IMR-90 (cell line): Measurements from ENCODE around the gene BCL7A. TPM values are rescaled to one million over a fixed set of nuclear protein-coding genes. Genes with fewer than 3 reads are reported as not detected.

Experiments
- ATAC-seq: fragments of 200-7000 bp; cut with Tn5 transposase; 2 replicates; pipeline ENCODE4 v1.9.1; 2020; ENCODE audit warnings: low read depth, mild to moderate bottlenecking, moderate library complexity
- BruUV-seq: library from RNA; stranded (reverse); fragments of 400-500 nt; replicated peaks from 2 replicates; lab custom pipeline; 2021; lab: Mats Ljungman, UMichigan
- CTCF ChIA-PET: fragments of 300-600 bp; formaldehyde crosslinking; extraction: SDS; loops from one replicate; lab custom pipeline; 2021; ENCODE audit warnings: antibody characterized with exemption; lab: Yijun Ruan, JAX
- POLR2A ChIA-PET: fragments of 300-600 bp; sonication (Branson Sonifier 250); formaldehyde crosslinking; loops from one replicate; lab custom pipeline; 2022; ENCODE audit warnings: antibody characterized with exemption; ENCODE audit not compliant: unreplicated experiment; lab: Charles Lee
- DNase-seq: peaks from one replicate; pipeline ENCODE4 v3.0.0; 2013
- H2AFZ ChIP-seq: replicated peaks from 2 replicates; pipeline ENCODE3; 2013; ENCODE audit warnings: low read length, mild to moderate bottlenecking; ENCODE audit not compliant: poor library complexity
- H2AK5ac ChIP-seq: 2 replicates; pipeline ENCODE4 v1.6.1; 2013; ENCODE audit warnings: low read depth, low read length, inconsistent platforms
- H2AK9ac ChIP-seq: replicated peaks from 2 replicates; pipeline ENCODE3; 2013; ENCODE audit warnings: mild to moderate bottlenecking, low read depth, low read length, moderate library complexity; ENCODE audit not compliant: poor library complexity
- H2BK120ac ChIP-seq: 2 replicates; pipeline ENCODE4 v1.6.1; 2013; ENCODE audit warnings: low read depth, low read length, inconsistent platforms
- H2BK15ac ChIP-seq: 3 replicates; pipeline ENCODE4 v1.6.1; 2013; ENCODE audit warnings: low read depth, low read length, inconsistent platforms
- H2BK20ac ChIP-seq: 2 replicates; pipeline ENCODE4 v1.6.1; 2013; ENCODE audit warnings: low read depth, mild to moderate bottlenecking, inconsistent platforms, low read length, moderate library complexity
- H2BK5ac ChIP-seq: 2 replicates; pipeline ENCODE4 v1.6.1; 2013; ENCODE audit warnings: mild to moderate bottlenecking, low read depth, low read length, inconsistent platforms; ENCODE audit not compliant: poor library complexity, severe bottlenecking
- H3K14ac ChIP-seq: replicated peaks from 2 replicates; pipeline ENCODE4 v1.6.1; 2013; ENCODE audit warnings: low read depth, low read length, inconsistent platforms
- H3K18ac ChIP-seq: 2 replicates; pipeline ENCODE4 v1.6.1; 2013; ENCODE audit warnings: low read depth, low read length, control low read depth
- H3K23ac ChIP-seq: 2 replicates; pipeline ENCODE4 v1.6.1; 2013; ENCODE audit warnings: low read depth, low read length, inconsistent platforms
- H3K27ac ChIP-seq: 2 replicates; pipeline ENCODE4 v1.5.1; 2013; ENCODE audit warnings: mild to moderate bottlenecking, control low read depth, low read length; ENCODE audit not compliant: insufficient read depth
- H3K27me3 ChIP-seq: 2 replicates; pipeline ENCODE4 v1.6.1; 2013; ENCODE audit warnings: low read length; ENCODE audit not compliant: control insufficient read depth, insufficient read depth
- H3K36me3 ChIP-seq: 2 replicates; pipeline ENCODE4 v1.6.1; 2013; ENCODE audit warnings: low read length, mixed read lengths; ENCODE audit not compliant: control insufficient read depth, insufficient read depth
- H3K4ac ChIP-seq: 2 replicates; pipeline ENCODE4 v1.6.1; 2013; ENCODE audit warnings: low read depth, low read length, inconsistent platforms
- H3K4me1 ChIP-seq: 2 replicates; pipeline ENCODE4 v1.6.1; 2013; ENCODE audit warnings: low read length, mixed read lengths; ENCODE audit not compliant: control insufficient read depth, insufficient read depth
- H3K4me2 ChIP-seq: 2 replicates; pipeline ENCODE4 v1.6.1; 2013; ENCODE audit warnings: low read depth, mild to moderate bottlenecking, control low read depth, low read length, moderate library complexity
- H3K4me3 ChIP-seq: 2 replicates; pipeline ENCODE4 v1.5.1; 2013; ENCODE audit warnings: low read depth, mild to moderate bottlenecking, control low read depth, low read length, moderate library complexity; ENCODE audit not compliant: insufficient read depth
- H3K56ac ChIP-seq: 2 replicates; pipeline ENCODE4 v1.6.1; 2013; ENCODE audit warnings: low read length, inconsistent platforms; ENCODE audit not compliant: insufficient read depth; ENCODE audit errors: extremely low read depth
- H3K79me1 ChIP-seq, 2 experiments: 2 replicates each; pipeline ENCODE4 v1.6.1; 2013; ENCODE audit warnings: low read length in 2 of 2, inconsistent platforms in 1 of 2, low read depth in 1 of 2
- H3K9ac ChIP-seq: 2 replicates; pipeline ENCODE4 v1.6.1; 2013; ENCODE audit warnings: low read depth, low read length, control low read depth
- H3K9me1 ChIP-seq: 2 replicates; pipeline ENCODE4 v1.6.1; 2013; ENCODE audit warnings: low read length, inconsistent platforms; ENCODE audit not compliant: insufficient read depth
- H3K9me3 ChIP-seq: 2 replicates; pipeline ENCODE4 v1.6.1; 2013; ENCODE audit warnings: low read length; ENCODE audit not compliant: control insufficient read depth, insufficient read depth
- H4K20me1 ChIP-seq: 2 replicates; pipeline ENCODE4 v1.6.1; 2013; ENCODE audit warnings: low read length, inconsistent platforms; ENCODE audit not compliant: insufficient read depth
- H4K5ac ChIP-seq: 2 replicates; pipeline ENCODE4 v1.6.1; 2013; ENCODE audit warnings: mild to moderate bottlenecking, low read depth, low read length, control low read depth
- H4K8ac ChIP-seq, 2 experiments: 2 replicates each; pipeline ENCODE4 v1.6.1; 2013; ENCODE audit warnings: low read depth in 2 of 2, low read length in 2 of 2, control low read depth in 1 of 2, inconsistent platforms in 1 of 2
- H4K91ac ChIP-seq: 2 replicates; pipeline ENCODE4 v1.6.1; 2013; ENCODE audit warnings: low read depth, low read length, inconsistent platforms; ENCODE audit not compliant: insufficient read depth
- BHLHE40 ChIP-seq: fragments of 150-350 bp; IDR thresholded peaks from 2 replicates; pipeline ENCODE4 v1.6.1; 2016; ENCODE audit warnings: mild to moderate bottlenecking, low read depth, low read length
- CEBPB ChIP-seq: IDR thresholded peaks from 2 replicates; pipeline ENCODE4 v1.6.1; 2012; ENCODE audit warnings: low read depth, low read length, improper control_type of control experiment
- CHD1 ChIP-seq: IDR thresholded peaks from 2 replicates; pipeline ENCODE4 v1.6.1; 2012; ENCODE audit warnings: low read depth, low read length, improper control_type of control experiment
- FOS ChIP-seq: fragments of 150-350 bp; IDR thresholded peaks from 2 replicates; pipeline ENCODE4 v1.6.1; 2016; ENCODE audit warnings: low read depth, low read length
- MAFK ChIP-seq: IDR thresholded peaks from 2 replicates; pipeline ENCODE4 v1.6.1; 2012; ENCODE audit warnings: low read depth, low read length, improper control_type of control experiment
- MAZ ChIP-seq: IDR thresholded peaks from 2 replicates; pipeline ENCODE4 v1.6.1; 2012; ENCODE audit warnings: low read depth, mild to moderate bottlenecking, low read length, improper control_type of control experiment, moderate library complexity, borderline replicate concordance
- MXI1 ChIP-seq: IDR thresholded peaks from 2 replicates; pipeline ENCODE4 v1.6.1; 2012; ENCODE audit warnings: low read depth, mild to moderate bottlenecking, low read length, moderate library complexity, borderline replicate concordance
- NFE2L2 ChIP-seq: fragments of 150-350 bp; IDR thresholded peaks from 2 replicates; pipeline ENCODE4 v1.6.1; 2016; ENCODE audit warnings: low read depth, mild to moderate bottlenecking, low read length
- POLR2A ChIP-seq: IDR thresholded peaks from 2 replicates; pipeline ENCODE4 v1.6.1; 2012; ENCODE audit warnings: mild to moderate bottlenecking, low read depth, low read length
- RAD21 ChIP-seq: IDR thresholded peaks from 2 replicates; pipeline ENCODE4 v1.6.1; 2012; ENCODE audit warnings: low read length, improper control_type of control experiment
- RCOR1 ChIP-seq: IDR thresholded peaks from 2 replicates; pipeline ENCODE4 v1.6.1; 2012; ENCODE audit warnings: mild to moderate bottlenecking, low read length, improper control_type of control experiment; ENCODE audit not compliant: insufficient replicate concordance
- SMC3 ChIP-seq: fragments of 150-350 bp; IDR thresholded peaks from 2 replicates; pipeline ENCODE4 v1.6.1; 2016; ENCODE audit warnings: low read depth, mild to moderate bottlenecking, antibody characterized with exemption, low read length, moderate library complexity
- WGBS, 2 experiments: methylation state at CpG; one replicate each; pipeline versions ENCODE4 v1.1.5 to v1.1.7; 2013; ENCODE audit warnings: missing lambda C conversion rate in 2 of 2; ENCODE audit not compliant: insufficient read length in 1 of 2; ENCODE audit errors: extremely low coverage in 2 of 2; 5-methylcytosine and 5-hydroxymethylcytosine counted together
- dilution Hi-C: fragments of 300-500 bp; cut with HindIII; formaldehyde crosslinking; loops from one replicate; pipeline ENCODE4 v1.14.3; 2018; ENCODE audit warnings: low sequenced_read_pairs; ENCODE audit not compliant: unreplicated experiment
- in situ Hi-C: fragments of 300-500 bp; cut with MboI; formaldehyde crosslinking; loops from 3 replicates; pipeline ENCODE4 v1.14.3; 2019; ENCODE audit warnings: low sequenced_read_pairs, inconsistent platforms, mixed read lengths
- intact Hi-C: fragments of 100-400 bp; cut with micrococcal nuclease; formaldehyde crosslinking; loops from 2 replicates; pipeline ENCODE4 v1.10.0; 2022
- polyA plus RNA-seq, 3 experiments: library from polyadenylated mRNA; depleted of rRNA; stranded (reverse); fragments of >200 nt; gene quantifications; 2 replicates each; pipeline ENCODE4 v1.2.3, GENCODE V29; 2012; ENCODE audit warnings: low replicate concordance in 1 of 3
- total RNA-seq: library from RNA; depleted of rRNA; stranded (reverse); fragments of >200 nt; gene quantifications from 2 replicates; pipeline ENCODE4 v1.2.3, GENCODE V29; 2012
- TF ChIP-seq, protein P1 (sequence below): fragments of 150-350 bp; IDR thresholded peaks from 2 replicates; pipeline ENCODE4 v1.6.1; 2017; ENCODE audit warnings: mild to moderate bottlenecking, antibody characterized with exemption, low read length, low read depth
- TF ChIP-seq, protein P2 (sequence below): conservative IDR thresholded peaks from 2 replicates; pipeline ENCODE4 v1.5.1; 2012; ENCODE audit warnings: mild to moderate bottlenecking, low read depth, low read length, improper control_type of control experiment

Gene BCL7A
- total and polyA plus RNA-seq, 2 of the 4 experiments (the other 2 are of a cell fraction) = 5.6 to 7.9 TPM

DNA sequence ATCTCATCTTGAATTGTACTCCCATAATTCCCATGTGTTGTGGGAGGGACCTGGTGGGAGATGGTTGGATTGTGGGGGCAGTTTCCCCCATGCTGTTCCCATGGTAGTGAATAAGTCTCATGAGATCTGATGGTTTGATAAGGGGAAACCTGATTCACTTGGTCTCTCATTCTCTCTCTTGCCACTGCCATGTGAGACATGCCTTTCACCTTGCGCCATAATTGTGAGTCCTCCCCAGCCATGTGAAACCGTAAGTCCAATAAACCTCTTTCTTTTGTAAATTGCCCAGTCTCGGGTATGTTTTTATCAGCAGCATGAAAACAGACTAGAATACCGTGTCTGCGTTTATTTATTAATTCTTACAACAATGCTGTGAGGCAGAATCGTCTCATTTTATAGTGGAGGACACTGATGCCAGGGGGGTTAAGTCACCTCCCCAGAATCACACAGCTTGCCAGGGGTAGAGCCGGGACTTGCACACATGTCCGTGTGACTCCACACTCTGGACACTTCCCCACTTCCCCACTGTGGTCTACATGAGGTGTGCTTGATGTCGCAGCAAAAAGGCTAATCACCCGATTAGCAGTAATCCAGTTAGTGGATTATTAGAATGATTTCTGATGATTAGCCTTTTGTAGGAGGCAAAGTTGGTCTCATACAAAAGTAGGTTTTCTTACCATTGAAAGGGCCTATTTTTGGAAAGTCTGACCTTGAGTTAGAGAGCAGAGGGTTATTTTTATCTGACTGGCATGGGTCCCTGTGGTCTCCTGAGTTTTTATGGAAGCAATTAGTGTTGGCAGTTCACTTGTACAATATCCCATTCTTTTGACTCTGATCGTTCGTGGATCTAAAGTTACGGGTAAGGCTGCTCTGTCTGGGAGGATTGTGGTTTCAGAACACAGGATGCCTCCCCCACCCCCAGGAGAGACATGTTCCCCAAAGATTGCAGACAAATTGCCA lies 47.4 kb upstream of the BCL7A start:
- no peak overlapping the region for H2BK120ac ChIP-seq
- H3K4me2 ChIP-seq = no peak overlapping the region
- H3K9ac ChIP-seq = no peak overlapping the region
- H3K9me3 ChIP-seq = peaks cover 4% of the 10 kb centered on the region; the same call in 1 of the 2 replicates
- no peak overlapping the region for H3K4ac ChIP-seq
- no peaks in the 10 kb centered on the region for H3K4me1 ChIP-seq
- H3K79me1 ChIP-seq = no peaks in the 10 kb centered on the region
- H2BK20ac ChIP-seq = no peak overlapping the region
- no peak overlapping the region for H2BK15ac ChIP-seq
- CTCF ChIA-PET = no interaction called here
- dilution Hi-C loops (no loop called here), intact Hi-C loops (no loop called here), in situ Hi-C loops (no loop called here)
- no peak overlapping the region for H3K56ac ChIP-seq
- no peak overlapping the region for H2AK9ac ChIP-seq
- H4K8ac ChIP-seq = no peak overlapping the region
- H3K36me3 ChIP-seq = peaks cover 2% of the 10 kb centered on the region; the same call in 1 of the 2 replicates
- no peaks in the 10 kb centered on the region for H3K9me1 ChIP-seq
- POLR2A ChIA-PET = no interaction called here
- H3K14ac ChIP-seq = no peak overlapping the region
- no peak overlapping the region for H2AK5ac ChIP-seq
- H4K91ac ChIP-seq = no peak overlapping the region
- H4K20me1 ChIP-seq = no peaks in the 10 kb centered on the region
- H3K23ac ChIP-seq = no peak overlapping the region
- H2BK5ac ChIP-seq = no peak overlapping the region
- DNase-seq (no peak), ATAC-seq (no peak)
- H3K27me3 ChIP-seq = no peaks in the 10 kb centered on the region
- no TSS peak for BruUV-seq
- H3K27ac ChIP-seq = no peak overlapping the region
- H2AFZ ChIP-seq = peak overlapping the region; percentile 63
- WGBS, 2 experiments = 93% methylated on average over 2 of the region's 13 CpGs; no CpG with 5 or more reads in 1 of the 2 experiments
- no peak overlapping the region for H4K5ac ChIP-seq
- H3K18ac ChIP-seq = no peak overlapping the region
- H3K4me3 ChIP-seq = no peak overlapping the region
- no peak for TF ChIP-seq POLR2A
- TF ChIP-seq NFE2L2 = no peak
- TF ChIP-seq, protein P1, sequence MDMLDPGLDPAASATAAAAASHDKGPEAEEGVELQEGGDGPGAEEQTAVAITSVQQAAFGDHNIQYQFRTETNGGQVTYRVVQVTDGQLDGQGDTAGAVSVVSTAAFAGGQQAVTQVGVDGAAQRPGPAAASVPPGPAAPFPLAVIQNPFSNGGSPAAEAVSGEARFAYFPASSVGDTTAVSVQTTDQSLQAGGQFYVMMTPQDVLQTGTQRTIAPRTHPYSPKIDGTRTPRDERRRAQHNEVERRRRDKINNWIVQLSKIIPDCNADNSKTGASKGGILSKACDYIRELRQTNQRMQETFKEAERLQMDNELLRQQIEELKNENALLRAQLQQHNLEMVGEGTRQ = no peak
- TF ChIP-seq CHD1 = no peak
- no peak for TF ChIP-seq FOS
- no peak for TF ChIP-seq BHLHE40
- TF ChIP-seq SMC3 = no peak
- TF ChIP-seq MXI1 = no peak
- no peak for TF ChIP-seq MAFK
- no peak for TF ChIP-seq MAZ
- no peak for TF ChIP-seq RCOR1
- TF ChIP-seq, protein P2, sequence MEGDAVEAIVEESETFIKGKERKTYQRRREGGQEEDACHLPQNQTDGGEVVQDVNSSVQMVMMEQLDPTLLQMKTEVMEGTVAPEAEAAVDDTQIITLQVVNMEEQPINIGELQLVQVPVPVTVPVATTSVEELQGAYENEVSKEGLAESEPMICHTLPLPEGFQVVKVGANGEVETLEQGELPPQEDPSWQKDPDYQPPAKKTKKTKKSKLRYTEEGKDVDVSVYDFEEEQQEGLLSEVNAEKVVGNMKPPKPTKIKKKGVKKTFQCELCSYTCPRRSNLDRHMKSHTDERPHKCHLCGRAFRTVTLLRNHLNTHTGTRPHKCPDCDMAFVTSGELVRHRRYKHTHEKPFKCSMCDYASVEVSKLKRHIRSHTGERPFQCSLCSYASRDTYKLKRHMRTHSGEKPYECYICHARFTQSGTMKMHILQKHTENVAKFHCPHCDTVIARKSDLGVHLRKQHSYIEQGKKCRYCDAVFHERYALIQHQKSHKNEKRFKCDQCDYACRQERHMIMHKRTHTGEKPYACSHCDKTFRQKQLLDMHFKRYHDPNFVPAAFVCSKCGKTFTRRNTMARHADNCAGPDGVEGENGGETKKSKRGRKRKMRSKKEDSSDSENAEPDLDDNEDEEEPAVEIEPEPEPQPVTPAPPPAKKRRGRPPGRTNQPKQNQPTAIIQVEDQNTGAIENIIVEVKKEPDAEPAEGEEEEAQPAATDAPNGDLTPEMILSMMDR = no peak
- no peak for TF ChIP-seq CEBPB
- no peak for TF ChIP-seq RAD21
